GM12878 (cell line): ENCODE measurements around the gene FAHD1.

ENCODE experiments used
- CTCF ChIP-seq, 3 experiments: IDR thresholded peaks in 2 of 3; conservative IDR thresholded peaks in 1 of 3; 2 replicates each; pipeline ENCODE4 v1.5.1; 2011; ENCODE audit warnings: low read depth in 3 of 3, low read length in 3 of 3, mild to moderate bottlenecking in 3 of 3, control low read depth in 2 of 3, moderate library complexity in 2 of 3, inconsistent platforms in 1 of 3, mixed read lengths in 1 of 3; ENCODE audit not compliant: control insufficient read depth in 2 of 3, insufficient read depth in 1 of 3; ENCODE audit errors: extremely low read depth in 1 of 3
- POLR2A ChIP-seq: IDR thresholded peaks from 2 replicates; pipeline ENCODE4 v1.6.1; 2011; ENCODE audit warnings: low read depth, mild to moderate bottlenecking, low read length
- TARDBP ChIP-seq: IDR thresholded peaks from 2 replicates; pipeline ENCODE4 v1.6.1; 2016; ENCODE audit warnings: borderline replicate concordance
- TCF3 ChIP-seq: IDR thresholded peaks from 2 replicates; pipeline ENCODE4 v1.6.1; 2012; ENCODE audit warnings: low read depth, mild to moderate bottlenecking, low read length, borderline replicate concordance; ENCODE audit not compliant: insufficient read depth
- TF ChIP-seq, protein P1 (sequence below): IDR thresholded peaks from 2 replicates; pipeline ENCODE4 v1.6.1; 2011; ENCODE audit warnings: low read depth, mild to moderate bottlenecking, low read length, moderate library complexity, borderline replicate concordance; ENCODE audit errors: extremely low read depth
- TF ChIP-seq, protein P2 (sequence below): fragments of 450-650 bp; IDR thresholded peaks from 2 replicates; pipeline ENCODE4 v1.6.1; 2014; ENCODE audit warnings: mild to moderate bottlenecking

DNA sequence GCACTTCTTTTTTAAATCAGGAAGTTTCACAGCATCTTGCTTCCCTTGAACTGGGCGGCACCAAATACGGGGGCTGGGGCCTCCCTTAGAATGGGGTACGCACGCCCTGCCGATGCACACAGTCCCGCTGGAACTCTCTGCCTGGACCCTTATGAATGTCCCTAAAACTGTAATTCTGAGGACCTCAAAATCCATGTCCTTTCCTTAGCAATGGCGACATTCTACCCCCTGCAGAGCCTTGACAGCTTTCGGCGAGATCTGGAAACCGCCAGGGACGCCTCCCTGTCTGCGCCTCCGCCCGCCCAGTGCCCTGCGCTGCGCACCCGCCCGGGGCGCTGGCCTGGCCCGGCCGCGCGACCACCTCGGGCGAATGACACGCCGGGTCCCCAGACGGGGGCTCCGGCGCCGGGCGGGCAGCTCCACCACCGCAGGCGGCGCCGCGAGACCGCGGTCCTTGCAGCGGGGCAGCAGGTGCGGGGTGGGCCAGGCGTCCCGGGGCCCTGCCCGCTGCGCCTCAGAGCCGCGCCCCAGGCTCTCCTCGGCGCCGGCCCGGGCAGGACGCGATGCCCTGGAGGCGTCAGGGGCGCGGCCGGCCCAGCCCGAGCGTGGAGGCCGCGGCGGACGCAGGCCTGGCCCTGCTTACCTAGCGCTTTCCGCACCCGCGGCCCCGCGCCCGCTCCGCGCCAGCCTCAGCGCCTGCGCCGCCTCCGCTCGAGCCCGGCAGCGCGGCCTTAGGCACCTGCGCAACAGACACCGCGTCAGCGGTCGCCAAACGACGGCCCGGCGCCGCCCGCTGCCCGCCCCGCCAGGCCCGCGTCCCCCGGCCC, 929 bp upstream of the FAHD1 start:
- TF ChIP-seq TARDBP: no peak
- TF ChIP-seq CTCF (IDR thresholded peaks at IDR 0.05 in 2 of 3, conservative IDR thresholded peaks at IDR 0.05 in 1 of 3; ENCODE audit: control insufficient read depth in 2 of 3, extremely low read depth in 1 of 3, insufficient read depth in 1 of 3, low read depth in 3 of 3, low read length in 3 of 3): no peak
- no peak for TF ChIP-seq TCF3
- TF ChIP-seq, protein P1, sequence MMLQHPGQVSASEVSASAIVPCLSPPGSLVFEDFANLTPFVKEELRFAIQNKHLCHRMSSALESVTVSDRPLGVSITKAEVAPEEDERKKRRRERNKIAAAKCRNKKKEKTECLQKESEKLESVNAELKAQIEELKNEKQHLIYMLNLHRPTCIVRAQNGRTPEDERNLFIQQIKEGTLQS: no peak
- TF ChIP-seq, protein P2, sequence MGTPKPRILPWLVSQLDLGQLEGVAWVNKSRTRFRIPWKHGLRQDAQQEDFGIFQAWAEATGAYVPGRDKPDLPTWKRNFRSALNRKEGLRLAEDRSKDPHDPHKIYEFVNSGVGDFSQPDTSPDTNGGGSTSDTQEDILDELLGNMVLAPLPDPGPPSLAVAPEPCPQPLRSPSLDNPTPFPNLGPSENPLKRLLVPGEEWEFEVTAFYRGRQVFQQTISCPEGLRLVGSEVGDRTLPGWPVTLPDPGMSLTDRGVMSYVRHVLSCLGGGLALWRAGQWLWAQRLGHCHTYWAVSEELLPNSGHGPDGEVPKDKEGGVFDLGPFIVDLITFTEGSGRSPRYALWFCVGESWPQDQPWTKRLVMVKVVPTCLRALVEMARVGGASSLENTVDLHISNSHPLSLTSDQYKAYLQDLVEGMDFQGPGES: no peak
- TF ChIP-seq POLR2A: no peak; the same call in 1 of the 2 replicates
